Measurements from ENCODE around the gene OLFM2.

DNA sequence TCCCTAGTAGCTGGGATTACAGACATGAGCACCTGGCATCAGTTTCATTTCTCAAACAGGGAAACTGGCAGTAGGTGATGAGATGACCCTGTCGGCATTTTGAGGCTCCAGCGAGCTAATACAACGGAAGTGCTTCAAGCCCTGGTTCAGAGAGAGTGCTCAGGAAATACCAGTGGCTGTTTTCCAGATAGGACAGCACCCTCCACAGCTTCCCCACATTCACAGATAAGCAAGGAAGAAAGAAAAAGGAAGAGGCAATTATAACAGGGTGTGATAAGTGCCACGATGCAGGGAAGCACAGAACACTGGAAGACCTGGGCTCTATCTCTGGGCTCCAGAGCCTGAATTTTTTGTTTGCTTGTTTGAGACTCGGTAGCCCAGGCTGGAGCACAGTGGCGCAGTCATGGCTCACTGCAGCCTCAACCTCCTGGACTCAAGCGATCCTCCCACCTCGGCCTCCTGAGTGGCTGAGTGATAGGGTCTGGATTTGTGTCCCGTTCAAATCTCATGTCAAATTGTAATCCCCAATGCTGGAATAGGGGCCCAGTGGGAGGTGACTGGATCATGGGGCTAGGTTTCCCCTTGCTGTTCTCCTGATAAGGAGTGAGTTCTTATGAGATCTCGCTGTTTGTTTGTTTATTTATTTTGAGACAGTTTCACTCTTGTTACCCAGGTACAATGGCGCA, 57.7 kb downstream of the OLFM2 start:
- no peak for TF ChIP-seq POLR2A (IDR thresholded peaks at IDR 0.05)
- TF ChIP-seq, protein P1, sequence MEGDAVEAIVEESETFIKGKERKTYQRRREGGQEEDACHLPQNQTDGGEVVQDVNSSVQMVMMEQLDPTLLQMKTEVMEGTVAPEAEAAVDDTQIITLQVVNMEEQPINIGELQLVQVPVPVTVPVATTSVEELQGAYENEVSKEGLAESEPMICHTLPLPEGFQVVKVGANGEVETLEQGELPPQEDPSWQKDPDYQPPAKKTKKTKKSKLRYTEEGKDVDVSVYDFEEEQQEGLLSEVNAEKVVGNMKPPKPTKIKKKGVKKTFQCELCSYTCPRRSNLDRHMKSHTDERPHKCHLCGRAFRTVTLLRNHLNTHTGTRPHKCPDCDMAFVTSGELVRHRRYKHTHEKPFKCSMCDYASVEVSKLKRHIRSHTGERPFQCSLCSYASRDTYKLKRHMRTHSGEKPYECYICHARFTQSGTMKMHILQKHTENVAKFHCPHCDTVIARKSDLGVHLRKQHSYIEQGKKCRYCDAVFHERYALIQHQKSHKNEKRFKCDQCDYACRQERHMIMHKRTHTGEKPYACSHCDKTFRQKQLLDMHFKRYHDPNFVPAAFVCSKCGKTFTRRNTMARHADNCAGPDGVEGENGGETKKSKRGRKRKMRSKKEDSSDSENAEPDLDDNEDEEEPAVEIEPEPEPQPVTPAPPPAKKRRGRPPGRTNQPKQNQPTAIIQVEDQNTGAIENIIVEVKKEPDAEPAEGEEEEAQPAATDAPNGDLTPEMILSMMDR (IDR thresholded peaks at IDR 0.05) = no peak
